Cardiac fibroblast (primary cell): ENCODE results near the gene AGR3.

Source experiments
- DNase-seq, 2 donors: peaks; one replicate each; pipeline versions ENCODE4 v3.0.0 to v3.0.0-alpha.2; 2010; ENCODE audit warnings: low read depth in 2 of 2
- H3K4me3 ChIP-seq, 2 donors: replicated peaks in 1 of 2; 1 replicate in 1 of 2; 2 replicates in 1 of 2; pipeline ENCODE4 v1.5.1; 2011; ENCODE audit warnings: low read depth in 2 of 2, low read length in 2 of 2, mild to moderate bottlenecking in 2 of 2, moderate library complexity in 1 of 2
- TF ChIP-seq, protein P1 (sequence below): IDR thresholded peaks from one replicate; pipeline ENCODE4 v1.5.1; 2011; ENCODE audit warnings: low read depth, mild to moderate bottlenecking, low read length, inconsistent platforms

Gene AGR3

GRCh38 chr7:16891874-16892643, 10.3 kb upstream of the AGR3 start:
- H3K4me3 ChIP-seq = no peak overlapping the region
- no peak for DNase-seq
- TF ChIP-seq, protein P1, sequence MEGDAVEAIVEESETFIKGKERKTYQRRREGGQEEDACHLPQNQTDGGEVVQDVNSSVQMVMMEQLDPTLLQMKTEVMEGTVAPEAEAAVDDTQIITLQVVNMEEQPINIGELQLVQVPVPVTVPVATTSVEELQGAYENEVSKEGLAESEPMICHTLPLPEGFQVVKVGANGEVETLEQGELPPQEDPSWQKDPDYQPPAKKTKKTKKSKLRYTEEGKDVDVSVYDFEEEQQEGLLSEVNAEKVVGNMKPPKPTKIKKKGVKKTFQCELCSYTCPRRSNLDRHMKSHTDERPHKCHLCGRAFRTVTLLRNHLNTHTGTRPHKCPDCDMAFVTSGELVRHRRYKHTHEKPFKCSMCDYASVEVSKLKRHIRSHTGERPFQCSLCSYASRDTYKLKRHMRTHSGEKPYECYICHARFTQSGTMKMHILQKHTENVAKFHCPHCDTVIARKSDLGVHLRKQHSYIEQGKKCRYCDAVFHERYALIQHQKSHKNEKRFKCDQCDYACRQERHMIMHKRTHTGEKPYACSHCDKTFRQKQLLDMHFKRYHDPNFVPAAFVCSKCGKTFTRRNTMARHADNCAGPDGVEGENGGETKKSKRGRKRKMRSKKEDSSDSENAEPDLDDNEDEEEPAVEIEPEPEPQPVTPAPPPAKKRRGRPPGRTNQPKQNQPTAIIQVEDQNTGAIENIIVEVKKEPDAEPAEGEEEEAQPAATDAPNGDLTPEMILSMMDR = no peak

DNA sequence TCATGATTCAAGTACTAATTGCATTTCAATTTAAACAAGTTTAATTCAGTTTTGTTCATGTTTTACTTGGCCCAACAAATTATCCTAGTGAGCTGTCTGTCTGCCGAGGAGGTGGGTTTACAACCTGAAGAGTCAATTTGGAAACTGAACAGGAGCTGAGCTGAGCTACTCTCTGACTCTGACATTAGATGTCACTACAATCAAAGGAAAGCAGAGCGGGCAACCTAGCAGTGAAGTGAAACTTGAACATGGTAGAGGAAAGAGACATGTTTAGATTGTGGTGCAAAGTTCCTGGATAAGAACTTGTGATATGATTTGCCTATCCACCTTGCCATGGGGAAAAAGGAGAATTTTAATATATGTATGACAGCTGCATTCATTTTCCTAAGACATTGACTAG, 9.6 kb upstream of the AGR3 start:
- TF ChIP-seq, protein P1 = peak; percentile 41
- H3K4me3 ChIP-seq = no peak overlapping the region
- DNase-seq = peak; percentile 72 to 74

GRCh38 chr7:16889851-16890415, 8.2 kb upstream of the AGR3 start:
- DNase-seq = no peak
- no peak overlapping the region for H3K4me3 ChIP-seq
- TF ChIP-seq, protein P1 = no peak

- TF ChIP-seq, protein P1 = no peak
- H3K4me3 ChIP-seq = no peak overlapping the region
- no peak for DNase-seq
These were observed 7.5 kb upstream of the AGR3 start for GRCh38 chr7:16889305-16889704.

GRCh38 chr7:16883918-16884317, 2.1 kb upstream of the AGR3 start:
- TF ChIP-seq, protein P1 = no peak
- H3K4me3 ChIP-seq = no peak overlapping the region

GRCh38 chr7:16880554-16880953, 1.2 kb downstream of the AGR3 start:
- TF ChIP-seq, protein P1 = no peak
- H3K4me3 ChIP-seq = no peak overlapping the region
- DNase-seq = no peak

More at GRCh38 chr7:16883918-16884317, 2.1 kb upstream of the AGR3 start:
- no peak for DNase-seq
